Stimulated activated CD8-positive, alpha-beta memory T cell treated with anti-CD3 and anti-CD28 coated beads, Interleukin-4, amount 100 ng/mL, for 24 hours (primary cell): ENCODE measurements around the gene RPL29.

Experiments used
- DNase-seq: peaks from one replicate; pipeline ENCODE4 v3.0.0-alpha.2; 2020; ENCODE audit warnings: low read depth

Gene RPL29

DNA sequence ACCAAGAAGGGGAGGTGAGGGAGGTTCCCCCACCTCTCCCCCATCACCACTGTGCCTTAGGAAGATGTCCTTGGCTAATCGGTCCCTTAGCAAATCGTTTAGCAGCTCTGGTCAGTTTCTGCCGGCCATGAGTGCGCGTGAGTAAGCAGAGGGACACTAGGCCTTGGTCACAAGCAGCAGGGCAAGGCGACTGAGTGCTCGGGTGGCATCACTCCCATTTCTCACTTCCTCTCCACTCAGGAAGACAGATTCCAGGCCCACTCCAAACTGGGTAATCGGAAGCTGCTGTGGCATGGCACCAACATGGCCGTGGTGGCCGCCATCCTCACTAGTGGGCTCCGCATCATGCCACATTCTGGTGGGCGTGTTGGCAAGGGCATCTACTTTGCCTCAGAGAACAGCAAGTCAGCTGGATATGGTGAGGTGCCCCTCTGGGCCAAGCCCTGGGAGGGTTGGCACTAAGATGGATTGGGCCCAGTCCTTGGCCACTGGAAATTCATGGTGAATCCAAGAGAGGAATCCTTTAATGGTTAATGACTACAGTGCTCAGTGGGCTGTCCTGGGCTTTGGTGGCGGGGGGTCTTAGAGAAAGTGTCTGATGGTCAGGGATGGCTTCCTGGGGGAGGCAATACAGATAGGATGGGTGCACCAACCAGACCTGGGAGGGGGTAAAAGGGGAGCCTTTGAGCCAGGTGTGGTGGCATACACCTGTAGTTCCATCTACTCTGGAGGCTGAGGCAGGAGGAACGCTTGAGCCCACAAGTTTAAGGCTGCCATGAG, 49.6 kb downstream of the RPL29 start:
- no peak for DNase-seq

DNA sequence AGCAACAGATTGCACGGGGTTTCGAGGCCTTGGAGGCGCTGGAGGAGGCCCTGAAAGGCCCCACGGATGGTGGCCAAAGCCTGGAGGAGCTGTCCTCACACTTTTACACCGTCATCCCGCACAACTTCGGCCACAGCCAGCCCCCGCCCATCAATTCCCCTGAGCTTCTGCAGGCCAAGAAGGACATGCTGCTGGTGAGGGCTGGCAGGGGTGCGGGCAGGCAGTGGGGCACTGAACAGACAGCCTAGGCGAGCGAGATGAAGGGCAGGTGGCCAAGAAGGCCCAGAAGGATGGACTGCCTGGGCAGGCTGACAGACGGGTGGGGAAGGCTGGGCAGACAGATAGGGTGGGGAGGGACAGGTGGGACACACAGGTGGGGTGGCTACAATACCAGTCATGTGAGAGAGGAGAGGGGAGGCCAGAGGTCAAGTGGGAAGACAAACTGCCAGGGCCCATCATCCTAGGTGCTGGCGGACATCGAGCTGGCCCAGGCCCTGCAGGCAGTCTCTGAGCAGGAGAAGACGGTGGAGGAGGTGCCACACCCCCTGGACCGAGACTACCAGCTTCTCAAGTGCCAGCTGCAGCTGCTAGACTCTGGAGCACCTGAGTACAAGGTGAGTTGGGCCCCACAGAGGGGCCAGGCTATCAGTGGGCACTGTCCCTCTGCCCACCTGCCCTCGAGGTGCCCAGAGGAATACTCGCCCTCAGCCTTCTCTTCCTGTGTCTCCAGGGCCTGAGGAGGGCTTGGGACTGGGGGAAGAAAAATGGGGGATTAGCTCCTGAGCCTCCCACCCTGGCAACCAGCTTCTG, 50.5 kb downstream of the RPL29 start:
- DNase-seq: no peak

GRCh38 chr3:51944451-51945021, 51.2 kb downstream of the RPL29 start:
- no peak for DNase-seq
